ENCODE measurements around the gene MED28.
"Not testable (repeated sequence)": the region's sequence is repeated elsewhere in the genome, so short reads cannot be mapped to it uniquely, and the experiment has no call there.

MED28 gene

DNA sequence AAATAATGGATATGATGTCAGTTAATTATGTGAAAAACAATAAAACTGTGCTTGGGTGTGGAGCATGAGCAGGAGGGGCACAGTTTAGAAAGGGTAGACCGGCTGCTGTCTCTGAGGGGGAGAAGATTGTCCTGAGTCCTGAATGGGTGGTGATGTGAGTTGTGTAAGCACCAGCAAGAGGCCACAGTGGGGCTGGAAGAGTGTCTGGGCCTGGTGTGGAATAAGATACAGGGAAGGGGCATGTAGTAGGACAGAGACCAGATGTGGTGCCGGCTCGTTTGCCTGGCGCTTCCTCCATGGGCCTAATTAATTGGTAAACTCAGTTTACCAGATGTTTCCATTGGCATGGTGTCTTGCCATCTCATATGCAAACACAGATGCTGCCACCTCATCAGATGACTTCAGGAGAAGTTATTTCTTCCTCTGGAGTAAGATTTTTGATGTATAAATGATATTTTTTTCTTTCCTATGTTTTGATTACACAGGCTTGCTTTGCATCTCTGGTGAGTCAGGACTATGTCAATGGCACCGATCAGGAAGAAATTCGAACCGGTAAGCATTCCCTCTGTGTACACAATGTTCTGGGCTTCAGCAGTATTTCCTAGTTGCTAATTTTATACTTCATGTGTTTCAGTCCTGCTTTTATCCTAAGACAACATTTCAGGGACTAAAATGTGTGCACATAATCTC is 5.1 kb downstream of the MED28 start:
- DNase-seq = no peak

DNA sequence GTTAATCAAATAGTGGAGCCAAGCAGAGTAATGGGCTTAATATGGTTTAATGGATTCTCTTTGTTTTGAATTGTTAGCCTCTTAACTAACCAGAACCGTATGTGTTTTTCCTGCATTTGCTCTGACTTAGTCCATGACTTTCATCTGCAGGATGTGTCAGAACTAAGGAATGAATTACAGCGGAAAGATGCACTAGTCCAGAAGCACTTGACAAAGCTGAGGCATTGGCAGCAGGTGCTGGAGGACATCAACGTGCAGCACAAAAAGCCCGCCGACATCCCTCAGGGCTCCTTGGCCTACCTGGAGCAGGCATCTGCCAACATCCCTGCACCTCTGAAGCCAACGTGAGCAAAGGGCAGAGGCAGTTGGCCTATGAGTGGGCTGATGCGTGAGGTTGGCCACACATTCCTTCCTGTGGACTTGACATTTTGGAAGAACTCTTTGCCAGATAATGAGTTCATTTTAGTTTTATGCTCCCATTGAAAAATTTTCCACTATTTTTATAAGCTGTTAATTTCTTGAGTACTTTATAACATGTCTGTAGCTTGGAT is 9.1 kb downstream of the MED28 start:
- no peak for DNase-seq

DNA sequence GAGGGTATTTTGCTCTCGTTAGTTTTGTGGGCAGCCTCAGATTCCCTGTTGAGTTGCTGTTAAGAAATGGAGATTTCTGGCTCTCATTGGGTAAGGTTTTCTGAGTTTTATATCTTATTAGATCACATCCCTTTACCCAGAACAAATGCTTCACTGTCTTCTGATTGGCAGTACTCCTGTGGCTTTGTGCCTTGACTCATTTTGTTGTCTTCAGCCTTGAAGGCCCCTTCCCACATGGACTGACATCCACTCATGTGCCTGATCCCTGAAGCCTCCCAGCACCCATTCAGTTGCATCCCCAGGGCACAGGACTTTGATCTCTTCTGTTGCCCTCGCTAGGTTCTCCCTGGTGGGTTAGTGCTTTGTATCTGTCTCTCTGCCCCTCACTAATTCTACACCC is 10.4 kb downstream of the MED28 start:
- no peak for DNase-seq

DNA sequence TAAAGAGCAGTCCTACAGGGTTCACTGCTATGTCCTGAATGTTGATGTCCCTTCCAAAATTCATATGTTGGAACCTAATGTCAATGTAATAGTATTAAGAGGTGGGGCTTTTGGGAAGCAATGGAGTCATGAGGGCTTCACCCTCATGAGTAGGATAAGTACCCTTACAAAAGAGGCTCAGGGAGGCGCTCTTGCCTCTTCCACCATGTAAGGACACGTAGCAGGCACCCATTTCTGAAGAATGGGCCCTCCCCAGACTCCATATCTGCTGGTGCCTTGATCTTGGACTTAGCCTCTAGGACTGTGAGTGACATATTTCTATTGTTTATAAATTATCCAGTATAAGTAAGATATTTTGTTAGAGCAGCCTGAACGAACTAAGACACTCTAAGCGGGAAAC is 15.8 kb downstream of the MED28 start:
- DNase-seq = no peak

DNA sequence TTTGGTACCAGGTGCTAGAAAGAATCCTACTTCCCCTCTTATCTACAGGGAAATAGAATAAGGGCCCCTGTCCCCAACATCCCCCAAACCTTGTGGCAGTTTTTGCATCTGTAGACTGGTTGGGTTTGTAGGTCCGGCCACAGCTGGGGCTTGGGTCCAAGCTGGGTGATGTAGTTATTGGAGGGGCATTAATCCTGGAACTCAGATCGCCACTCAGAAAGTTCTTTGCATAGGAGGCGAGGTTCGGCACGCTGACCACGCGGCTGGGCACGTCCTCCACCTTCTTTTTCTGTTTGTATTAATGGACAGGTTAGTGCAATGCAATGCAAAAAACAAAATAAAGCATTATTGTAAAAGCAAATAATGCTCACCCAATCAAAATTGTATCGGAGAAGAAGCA is 19.2 kb downstream of the MED28 start:
- no peak for DNase-seq

DNA sequence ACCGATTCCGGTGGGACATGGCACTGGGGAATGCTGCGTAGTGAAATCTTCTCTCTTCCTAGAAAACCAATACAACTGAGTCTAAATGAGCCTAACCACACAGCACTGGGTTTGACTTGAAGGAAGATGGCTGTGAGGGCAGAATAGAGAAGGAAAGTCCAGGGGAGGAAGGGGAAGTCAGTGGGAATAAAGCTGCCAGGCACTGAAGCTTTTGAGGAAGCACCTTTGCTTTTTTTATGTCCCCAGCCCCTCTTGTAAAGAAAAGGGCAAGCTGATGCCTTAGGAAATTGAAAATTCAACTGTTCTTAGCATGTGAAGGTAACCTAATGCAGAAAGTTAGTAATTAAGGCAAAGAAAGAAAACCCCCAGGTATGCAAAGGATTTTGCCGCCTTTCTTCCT is 20.6 kb downstream of the MED28 start:
- DNase-seq = no peak

DNA sequence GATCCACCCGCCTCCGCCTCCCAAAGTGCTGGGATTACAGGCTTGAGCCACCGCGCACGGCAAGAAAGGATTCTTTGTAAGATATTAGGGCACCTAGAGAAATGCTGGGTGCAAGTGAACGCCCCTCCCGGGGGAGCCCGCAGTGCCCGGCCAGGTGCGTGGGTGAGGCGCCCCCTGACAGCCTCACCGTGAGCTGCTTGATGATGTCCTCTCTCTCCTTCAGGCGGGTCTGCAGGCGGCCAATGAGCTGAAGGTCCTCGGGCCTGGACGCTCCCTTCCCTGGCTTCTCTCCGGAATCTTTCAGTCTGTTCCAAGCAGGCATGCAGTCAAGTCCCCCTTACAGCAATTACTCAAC is 21.9 kb downstream of the MED28 start:
- no peak for DNase-seq

DNA sequence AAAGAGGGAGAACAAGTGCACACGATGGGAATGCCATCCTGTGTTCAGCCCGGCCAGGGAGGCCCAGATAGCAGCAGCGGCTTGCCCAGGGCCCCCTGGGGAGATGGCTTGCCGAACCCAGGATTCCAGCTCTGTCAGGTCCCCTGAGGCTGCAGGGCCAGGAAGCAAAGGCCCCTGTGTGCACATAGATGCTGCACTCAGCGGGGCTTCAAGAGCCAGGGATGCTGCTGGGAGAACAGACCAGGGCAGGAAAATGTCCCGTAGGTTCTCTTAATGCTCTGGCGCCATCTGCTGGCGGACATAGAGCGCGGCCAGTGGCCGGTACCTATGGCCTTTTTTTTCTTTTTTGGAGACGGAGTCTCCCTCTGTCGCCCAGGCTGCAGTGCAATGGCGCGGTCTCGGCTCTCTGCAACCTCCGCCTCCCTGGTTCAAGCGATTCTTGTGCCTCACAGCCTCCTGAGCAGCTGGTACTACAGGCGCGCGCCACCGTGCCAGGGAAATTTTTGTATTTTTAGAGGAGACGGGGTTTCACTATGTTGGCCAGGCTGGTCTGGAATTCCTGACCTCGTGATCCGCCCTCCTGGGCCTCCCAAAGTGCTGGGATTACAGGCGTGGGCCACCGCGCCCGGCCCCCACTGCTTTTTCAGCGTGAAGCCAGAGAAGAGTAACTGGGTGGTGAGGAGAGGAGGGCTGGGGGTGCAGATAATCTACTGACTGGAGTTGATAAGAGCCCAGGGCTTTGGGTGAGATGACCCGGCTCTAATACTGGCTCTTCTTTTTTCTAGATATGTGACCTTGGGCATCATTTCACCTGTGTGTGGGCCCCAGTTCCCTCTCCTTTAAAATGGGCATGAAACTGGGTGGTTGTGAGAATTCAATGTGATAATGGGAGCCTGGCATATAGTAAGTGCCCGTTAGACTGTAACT is 22.5 kb downstream of the MED28 start:
- DNase-seq = no peak

DNA sequence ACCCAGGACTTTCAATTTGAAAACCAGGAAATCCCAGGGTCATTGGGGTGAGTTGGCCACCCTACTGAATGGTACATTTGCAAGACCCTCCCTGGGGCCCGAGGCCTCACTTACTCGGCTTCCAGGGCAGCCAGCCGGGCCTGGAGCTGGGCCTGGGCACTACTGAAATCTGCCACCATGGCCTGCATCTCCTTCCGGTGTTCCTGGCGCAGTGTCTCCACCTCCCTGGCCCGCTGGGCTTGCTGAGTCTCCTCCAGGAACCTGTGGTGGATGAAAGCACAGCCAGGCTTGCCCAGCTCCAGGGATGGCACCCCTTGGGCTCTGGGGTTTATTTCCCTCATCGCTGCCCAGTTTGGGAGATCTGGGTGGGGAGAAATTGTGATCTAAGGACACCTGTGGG is 24.7 kb downstream of the MED28 start:
- no peak for DNase-seq

DNA sequence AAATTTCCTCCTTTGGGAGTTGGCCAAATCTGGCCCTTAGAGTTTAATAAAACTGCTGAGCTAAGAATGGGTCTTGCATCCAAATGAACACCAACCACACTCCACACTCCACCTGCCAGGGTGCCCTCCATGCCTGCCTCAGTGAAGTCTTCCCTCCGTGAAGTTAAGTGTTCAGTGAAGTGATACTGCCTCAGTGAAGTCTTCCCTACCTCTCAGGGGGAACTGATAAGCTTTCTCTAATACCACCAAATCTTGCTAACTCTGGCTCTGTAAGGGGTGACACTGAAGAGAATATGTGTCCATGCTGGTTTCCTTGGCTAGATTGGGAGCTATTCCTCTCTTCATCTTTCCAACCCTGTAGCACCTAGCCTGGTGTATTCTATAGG is 27.9 kb downstream of the MED28 start:
- no peak for DNase-seq

DNA sequence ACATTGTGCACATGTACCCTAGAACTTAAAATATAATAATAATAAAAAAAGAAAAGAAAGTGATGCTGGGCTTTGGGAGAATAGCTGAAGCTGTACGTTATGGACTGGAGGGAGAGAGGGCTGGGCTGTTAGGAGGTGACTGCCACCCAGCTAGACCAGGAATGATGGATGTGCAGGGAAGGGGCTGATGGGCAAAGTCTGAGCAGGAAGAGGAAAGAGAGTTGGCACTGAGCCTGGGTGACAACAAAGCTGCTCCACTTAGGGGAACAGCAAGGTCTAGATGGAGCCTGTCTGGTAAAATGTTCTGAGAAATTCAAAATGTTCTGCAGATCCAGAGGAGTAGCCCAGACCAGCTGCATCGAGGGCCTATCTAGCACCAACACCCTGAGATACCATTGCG is 32.3 kb downstream of the MED28 start:
- DNase-seq = no peak

DNA sequence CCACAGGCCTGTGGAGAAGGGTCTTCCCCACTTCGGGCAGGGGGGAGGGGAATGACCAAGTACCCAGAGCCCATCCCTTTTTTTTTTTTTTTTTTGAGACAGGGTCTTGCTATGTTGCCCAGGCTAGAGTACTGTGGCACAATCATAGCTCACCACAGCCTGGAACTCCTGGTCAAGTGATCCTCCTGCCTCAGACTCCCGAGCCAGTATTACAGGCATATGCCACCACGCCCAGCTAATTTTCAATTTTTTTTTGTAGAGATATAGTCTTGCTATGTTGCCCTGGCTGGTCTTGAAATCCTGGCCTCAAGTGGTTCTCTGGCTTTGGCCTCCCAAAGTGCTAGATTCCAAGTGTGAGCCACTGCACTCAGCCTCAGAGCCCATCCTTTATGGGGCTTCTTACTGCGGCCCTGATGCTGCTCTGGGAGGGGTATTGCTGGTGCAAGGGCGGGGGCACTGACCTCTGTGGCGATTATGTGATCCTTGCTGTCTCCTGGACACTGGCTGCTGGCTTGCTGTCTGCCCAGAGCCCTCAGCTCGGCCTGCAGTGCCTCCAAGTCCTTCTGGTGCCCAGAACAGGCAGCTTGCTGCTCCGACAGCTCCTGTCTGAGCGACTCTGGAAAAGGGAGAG is 32.9 kb downstream of the MED28 start:
- DNase-seq = no peak

DNA sequence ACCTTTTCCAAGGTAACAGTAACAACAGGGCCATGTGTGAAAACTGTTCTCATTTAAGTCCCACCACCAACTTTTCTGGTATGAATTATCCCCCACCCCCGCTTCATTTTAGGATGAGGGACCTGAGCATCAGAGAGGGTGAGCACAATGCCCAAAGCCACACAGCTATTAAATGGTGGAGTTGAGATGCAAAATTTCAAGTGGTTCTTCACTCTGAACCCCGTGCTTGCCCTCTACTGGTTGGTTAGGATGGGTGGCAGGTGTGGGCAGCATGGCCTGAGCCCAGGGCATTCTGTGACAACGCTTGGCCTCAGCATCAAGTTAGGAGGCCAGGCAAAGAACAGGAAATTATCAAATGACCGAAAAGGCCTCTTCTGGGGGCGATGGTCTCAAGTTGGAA is 33.5 kb downstream of the MED28 start:
- DNase-seq = no peak

DNA sequence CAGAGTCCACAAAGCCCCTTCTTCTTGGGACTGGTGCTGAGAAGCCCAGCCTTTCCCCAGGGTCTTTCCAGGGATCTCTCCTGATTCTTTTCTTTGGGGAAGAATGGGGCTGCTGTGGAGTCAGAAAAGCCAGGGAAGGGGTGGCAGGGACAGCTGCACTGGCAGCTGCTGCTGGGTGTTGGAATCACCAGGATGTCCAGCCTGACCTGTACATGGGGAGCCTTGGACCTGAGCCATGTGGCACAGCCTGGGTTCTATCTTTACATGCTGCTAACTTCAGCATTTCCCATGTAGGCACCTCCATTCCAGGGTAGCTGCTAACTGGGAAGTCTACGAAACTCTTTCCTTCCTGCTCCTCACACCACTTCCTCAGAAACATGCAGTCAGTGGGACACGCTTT is 36.0 kb downstream of the MED28 start:
- no peak for DNase-seq

DNA sequence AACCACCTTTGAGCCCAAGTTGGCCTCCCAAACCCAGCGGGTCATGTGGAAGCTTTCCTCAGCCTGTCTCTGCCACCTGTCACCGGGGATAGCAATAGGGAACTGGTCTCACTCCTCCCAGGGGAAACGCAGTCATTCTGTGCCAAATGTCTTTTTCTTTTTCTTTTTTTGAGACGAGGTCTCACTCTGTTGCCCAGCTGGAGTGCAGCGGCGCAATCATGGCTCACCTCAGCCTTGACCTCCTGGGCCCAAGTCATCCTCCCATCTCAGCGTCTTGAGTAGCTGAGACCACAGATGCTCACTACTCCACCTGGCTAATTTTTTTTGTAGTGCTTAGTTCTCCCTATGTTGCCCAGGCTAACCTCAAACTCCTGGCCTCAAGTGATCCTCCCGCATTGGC is 40.3 kb downstream of the MED28 start:
- no peak for DNase-seq

DNA sequence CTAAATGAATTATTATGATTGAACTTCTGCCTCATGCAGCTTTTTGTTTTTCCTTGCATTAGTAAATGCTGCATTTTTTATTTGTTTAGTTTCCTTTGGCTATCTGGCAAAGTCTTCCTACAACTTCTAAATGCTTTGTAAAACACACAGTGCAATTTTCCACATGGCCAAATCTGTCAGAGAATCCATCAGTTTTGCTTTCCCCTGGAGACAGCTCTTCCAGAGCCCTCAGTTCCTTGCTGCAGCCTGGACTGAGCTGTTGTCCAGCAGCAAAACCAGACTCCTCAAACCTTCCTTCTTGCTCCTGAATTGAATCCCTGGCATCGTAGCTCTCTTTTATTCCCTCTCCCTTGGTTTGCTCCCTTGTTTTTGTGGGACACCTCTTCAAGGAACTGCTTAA is 42.6 kb downstream of the MED28 start:
- DNase-seq = no peak

DNA sequence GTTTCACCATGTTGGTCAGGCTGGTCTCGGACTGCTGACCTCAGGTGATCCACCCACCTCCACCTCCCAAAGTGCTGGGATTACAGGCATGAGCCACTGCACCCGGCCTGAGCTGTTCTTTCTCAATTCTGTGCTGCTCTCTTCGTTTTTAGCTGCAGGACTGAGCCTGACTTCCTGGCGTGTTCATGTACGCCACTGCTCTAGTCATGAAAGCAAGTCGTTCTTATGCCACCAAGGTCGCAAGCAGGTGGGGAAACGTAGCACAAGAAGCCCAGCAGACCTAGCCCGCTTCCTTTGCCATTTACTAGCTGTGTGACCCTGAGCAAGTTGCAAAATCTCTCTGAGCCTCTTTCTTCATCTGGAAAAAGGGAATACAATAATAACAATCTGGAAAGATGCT is 43.4 kb downstream of the MED28 start:
- no peak for DNase-seq

DNA sequence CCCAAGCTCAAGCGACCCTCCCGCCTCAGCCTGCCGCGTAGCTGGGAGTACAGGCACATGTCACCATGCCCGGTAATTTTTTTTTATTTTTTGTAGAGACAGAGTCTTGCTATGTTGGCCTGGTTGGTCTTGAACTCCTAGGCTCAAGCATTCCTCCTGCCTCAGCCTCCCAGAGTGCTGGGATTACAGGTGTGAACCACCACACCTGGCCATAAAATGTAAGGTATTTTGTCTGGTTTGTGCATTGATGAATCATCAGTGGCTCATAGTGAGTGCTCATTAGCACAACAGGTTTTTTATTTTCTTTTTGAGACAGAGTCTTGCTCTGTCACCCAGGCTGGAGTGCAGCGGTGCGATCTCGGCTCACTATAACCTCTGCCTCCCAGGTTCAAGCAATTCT is 44.8 kb downstream of the MED28 start:
- DNase-seq = not testable (repeated sequence)

DNA sequence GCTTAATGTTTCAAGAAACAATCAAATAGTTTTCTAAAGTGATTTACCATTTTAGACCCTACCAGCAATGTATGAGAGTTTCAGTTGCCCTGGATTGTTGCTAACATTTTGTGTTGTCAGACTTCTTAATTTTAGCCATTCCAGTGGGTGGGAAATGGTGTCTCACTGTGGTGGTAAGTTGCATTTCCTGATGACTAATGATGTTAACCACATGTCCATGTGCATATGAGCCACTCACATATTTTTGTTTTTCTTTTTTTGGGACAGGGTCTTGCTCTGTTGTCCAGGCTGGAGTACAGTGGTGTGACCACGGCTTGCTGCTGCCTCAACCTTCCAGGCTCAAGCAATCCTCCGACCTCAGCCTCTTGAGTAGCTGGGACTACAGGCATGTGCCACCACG is 48.3 kb downstream of the MED28 start:
- no peak for DNase-seq

DNA sequence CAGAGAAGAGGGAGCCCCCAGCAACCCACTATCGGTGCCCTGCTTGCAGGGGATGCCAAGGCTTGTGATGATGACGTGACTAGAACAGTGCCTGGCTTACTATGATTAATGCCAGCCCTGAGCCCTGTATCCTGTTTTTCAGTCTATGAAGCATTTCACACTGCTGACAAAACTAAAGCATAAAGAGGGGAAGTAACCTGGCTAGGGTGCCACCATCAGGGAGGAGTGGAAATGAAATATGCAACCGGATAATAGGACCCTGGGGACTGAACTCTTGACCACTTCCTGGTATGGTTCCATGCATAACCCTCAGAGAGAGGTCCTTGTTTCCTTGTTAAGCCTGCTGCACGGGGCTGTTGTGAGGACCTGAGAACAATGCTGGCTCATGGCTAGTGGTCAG is 50.3 kb downstream of the MED28 start:
- no peak for DNase-seq

DNA sequence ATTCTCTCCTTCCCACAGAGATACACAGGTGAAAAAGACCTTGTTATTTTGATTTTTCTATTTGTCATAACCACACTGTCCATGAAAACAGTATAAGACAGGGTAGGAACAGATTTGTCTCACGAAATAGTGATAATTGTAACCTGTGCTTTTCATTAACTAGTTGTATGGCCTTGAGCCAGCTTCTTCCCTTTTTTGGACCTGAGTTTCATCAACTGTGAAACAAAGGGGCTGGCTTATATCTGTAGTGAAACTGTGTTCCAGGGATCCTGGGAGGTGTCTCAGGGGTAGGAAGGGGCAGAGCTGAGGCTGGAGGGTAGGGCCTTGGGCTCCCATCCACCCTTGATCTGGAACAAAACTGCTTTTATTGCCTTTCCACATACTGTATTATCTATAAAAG is 50.9 kb downstream of the MED28 start:
- no peak for DNase-seq

DNA sequence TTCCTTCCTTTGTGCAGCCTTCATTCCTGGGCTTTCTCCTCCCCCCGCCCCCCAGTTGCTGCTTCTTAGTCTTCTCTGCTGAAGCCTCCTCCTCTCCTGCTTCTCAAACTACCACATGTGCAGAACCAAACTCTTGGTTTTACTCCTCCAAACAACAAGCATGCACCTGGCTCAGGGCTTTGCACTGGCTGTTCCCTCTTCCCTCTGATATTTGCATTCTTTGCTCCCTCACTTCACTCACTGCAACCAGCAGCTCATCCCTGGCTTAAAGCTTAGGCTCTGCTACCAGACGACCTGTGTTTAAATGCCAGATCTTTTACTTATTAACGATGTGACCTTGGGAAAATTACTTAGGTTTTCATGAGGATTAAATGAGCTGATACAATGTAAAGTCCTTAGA is 51.4 kb downstream of the MED28 start:
- no peak for DNase-seq

DNA sequence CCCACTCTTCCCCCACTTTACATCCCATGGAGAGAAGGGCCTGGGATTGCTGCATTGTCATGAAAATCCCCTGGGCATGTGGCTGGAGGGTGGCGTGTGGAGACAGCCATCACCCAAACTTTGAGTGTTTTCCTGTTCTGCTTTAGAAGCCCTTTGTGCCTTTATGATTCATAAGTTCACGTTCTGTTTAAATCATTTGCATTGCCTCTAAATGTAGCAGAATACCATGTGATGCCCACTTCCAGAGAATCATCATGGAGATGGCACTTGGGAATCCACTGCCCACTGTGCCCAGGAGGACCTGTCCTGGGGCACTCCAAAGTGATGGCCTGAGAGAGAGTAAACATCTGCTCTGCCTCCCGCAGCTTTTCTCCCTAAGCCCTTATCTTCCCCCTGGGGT is 52.8 kb downstream of the MED28 start:
- no peak for DNase-seq

DNA sequence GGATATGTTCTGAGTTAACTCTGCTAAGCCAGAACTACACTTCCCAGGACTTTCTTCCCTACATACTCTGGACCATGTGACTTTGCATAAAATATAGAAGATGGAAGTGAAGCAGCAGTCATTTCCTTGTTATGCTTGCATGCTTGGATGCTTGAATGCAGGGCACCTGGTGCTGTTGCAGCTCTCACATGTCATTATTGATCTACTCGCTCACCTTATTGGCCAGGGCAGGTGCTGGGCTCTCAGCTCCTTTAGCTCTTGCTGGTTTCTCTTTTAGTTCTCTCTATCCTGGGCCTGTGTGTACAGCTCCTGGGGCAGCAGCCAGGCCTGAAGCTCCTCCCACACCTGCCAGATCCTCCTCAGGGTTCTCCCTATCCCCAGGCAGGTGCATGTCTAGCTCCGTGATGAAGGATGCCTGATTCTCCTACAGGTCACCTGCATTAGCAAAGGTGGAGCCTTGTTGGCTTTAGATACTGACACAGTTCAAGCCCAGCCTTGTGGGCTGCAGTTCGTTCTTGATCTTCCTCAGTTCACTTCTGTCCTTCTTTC is 53.3 kb downstream of the MED28 start:
- no peak for DNase-seq

Measured in NCI-H524 treated with DMSO at 0.1 percent for 48 hours (cell line).